GM12878 (cell line): ENCODE data around the gene LMCD1.

Experiments
- E4F1 ChIP-seq: fragments of 450-650 bp; IDR thresholded peaks from 2 replicates; pipeline ENCODE4 v1.6.1; 2018; ENCODE audit warnings: borderline replicate concordance, mild to moderate bottlenecking; ENCODE audit not compliant: partially characterized antibody
- HDAC2 ChIP-seq: fragments of 200-600 bp; sonication (generic); IDR thresholded peaks from 2 replicates; pipeline ENCODE4 v1.6.1; 2017
- JUNB ChIP-seq: IDR thresholded peaks from 2 replicates; pipeline ENCODE4 v1.6.1; 2016; ENCODE audit warnings: antibody characterized with exemption, mild to moderate bottlenecking
- MXI1 ChIP-seq: fragments of 150-350 bp; IDR thresholded peaks from 2 replicates; pipeline ENCODE4 v1.6.1; 2011; ENCODE audit warnings: low read depth, mild to moderate bottlenecking, inconsistent platforms, low read length, improper control_type of control experiment
- NFYB ChIP-seq: IDR thresholded peaks from 2 replicates; pipeline ENCODE4 v1.6.1; 2011; ENCODE audit warnings: low read depth, mild to moderate bottlenecking, low read length, improper control_type of control experiment, moderate library complexity; ENCODE audit not compliant: insufficient read depth
- PAX5 ChIP-seq: IDR thresholded peaks from 2 replicates; pipeline ENCODE4 v1.6.1; 2011; ENCODE audit warnings: low read depth, low read length, borderline replicate concordance
- POLR2A ChIP-seq: IDR thresholded peaks from 2 replicates; pipeline ENCODE4 v1.6.1; 2011; ENCODE audit warnings: low read depth, mild to moderate bottlenecking, low read length
- RCOR1 ChIP-seq: conservative IDR thresholded peaks from 2 replicates; pipeline ENCODE4 v1.6.1; 2012; ENCODE audit warnings: low read depth, low read length, improper control_type of control experiment
- RELA ChIP-seq: fragments of 450-650 bp; IDR thresholded peaks from 2 replicates; pipeline ENCODE4 v1.8.0; 2014; ENCODE audit warnings: borderline replicate concordance; ENCODE audit not compliant: partially characterized antibody
- SP1 ChIP-seq: IDR thresholded peaks from one replicate; pipeline ENCODE4 v1.6.1; 2011; ENCODE audit warnings: low read depth, low read length
- TF ChIP-seq, protein P1 (sequence below), 3 experiments: IDR thresholded peaks in 2 of 3; conservative IDR thresholded peaks in 1 of 3; 2 replicates each; pipeline ENCODE4 v1.5.1; 2011; ENCODE audit warnings: low read depth in 3 of 3, low read length in 3 of 3, mild to moderate bottlenecking in 3 of 3, control low read depth in 2 of 3, moderate library complexity in 2 of 3, inconsistent platforms in 1 of 3, mixed read lengths in 1 of 3; ENCODE audit not compliant: control insufficient read depth in 2 of 3, insufficient read depth in 1 of 3; ENCODE audit errors: extremely low read depth in 1 of 3

- TF ChIP-seq RCOR1 (no peak), PAX5 (no peak), SP1 (no peak), JUNB (no peak), NFYB (no peak), POLR2A (no peak), RELA (no peak), MXI1 (no peak), E4F1 (no peak), HDAC2 (no peak)
- TF ChIP-seq, protein P1, sequence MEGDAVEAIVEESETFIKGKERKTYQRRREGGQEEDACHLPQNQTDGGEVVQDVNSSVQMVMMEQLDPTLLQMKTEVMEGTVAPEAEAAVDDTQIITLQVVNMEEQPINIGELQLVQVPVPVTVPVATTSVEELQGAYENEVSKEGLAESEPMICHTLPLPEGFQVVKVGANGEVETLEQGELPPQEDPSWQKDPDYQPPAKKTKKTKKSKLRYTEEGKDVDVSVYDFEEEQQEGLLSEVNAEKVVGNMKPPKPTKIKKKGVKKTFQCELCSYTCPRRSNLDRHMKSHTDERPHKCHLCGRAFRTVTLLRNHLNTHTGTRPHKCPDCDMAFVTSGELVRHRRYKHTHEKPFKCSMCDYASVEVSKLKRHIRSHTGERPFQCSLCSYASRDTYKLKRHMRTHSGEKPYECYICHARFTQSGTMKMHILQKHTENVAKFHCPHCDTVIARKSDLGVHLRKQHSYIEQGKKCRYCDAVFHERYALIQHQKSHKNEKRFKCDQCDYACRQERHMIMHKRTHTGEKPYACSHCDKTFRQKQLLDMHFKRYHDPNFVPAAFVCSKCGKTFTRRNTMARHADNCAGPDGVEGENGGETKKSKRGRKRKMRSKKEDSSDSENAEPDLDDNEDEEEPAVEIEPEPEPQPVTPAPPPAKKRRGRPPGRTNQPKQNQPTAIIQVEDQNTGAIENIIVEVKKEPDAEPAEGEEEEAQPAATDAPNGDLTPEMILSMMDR (IDR thresholded peaks at IDR 0.05 in 2 of 3, conservative IDR thresholded peaks at IDR 0.05 in 1 of 3; ENCODE audit: control insufficient read depth in 2 of 3, extremely low read depth in 1 of 3, insufficient read depth in 1 of 3, low read depth in 3 of 3, low read length in 3 of 3): no peak
These were observed 103.4 kb downstream of the LMCD1 start for GRCh38 chr3:8604988-8605387.
